ENCODE results near the gene GLIS1. TPM values are rescaled to one million over a fixed set of nuclear protein-coding genes. Genes with fewer than 3 reads are reported as not detected.

Gene GLIS1
- polyA plus RNA-seq, 3 donors from 2014 or later: not detected

GRCh38 chr1:53733447-53733931 is 5.5 kb downstream of the GLIS1 start:
- no peak overlapping the region for H3K4me3 Mint-ChIP-seq
- no peaks in the 10 kb centered on the region for H3K4me1 Mint-ChIP-seq
- DNase-seq: no peak
- peaks cover 1 to 21% (median 4%) of the 10 kb centered on the region in 3 donors for H3K27me3 Mint-ChIP-seq (ENCODE audit: low read depth in 3 of 3)
- no peaks in the 10 kb centered on the region for H3K36me3 Mint-ChIP-seq
- H3K27ac Mint-ChIP-seq: no peak overlapping the region
- no peaks in the 10 kb centered on the region for H3K9me3 Mint-ChIP-seq

- Mint-ChIP-seq H3K4me1 (no peaks in the 10 kb centered on the region), H3K27ac (no peak overlapping the region), H3K9me3 (no peaks in the 10 kb centered on the region), H3K27me3 (ENCODE audit: low read depth in 3 of 3) (peaks cover 1 to 21% (median 4%) of the 10 kb centered on the region in 3 donors), H3K4me3 (no peak overlapping the region), H3K36me3 (no peaks in the 10 kb centered on the region)
- DNase-seq: no peak
Measured at GRCh38 chr1:53732912-53733317, 6.0 kb downstream of the GLIS1 start.

- H3K9me3 Mint-ChIP-seq: no peaks in the 10 kb centered on the region
Measured at GRCh38 chr1:53732409-53732808, 6.6 kb downstream of the GLIS1 start.

GRCh38 chr1:53731779-53732305 is 7.1 kb downstream of the GLIS1 start:
- H3K9me3 Mint-ChIP-seq: no peaks in the 10 kb centered on the region
- H3K4me1 Mint-ChIP-seq: no peaks in the 10 kb centered on the region
- H3K27me3 Mint-ChIP-seq (ENCODE audit: low read depth in 3 of 3): peaks cover 1 to 17% (median 4%) of the 10 kb centered on the region in 3 donors
- H3K36me3 Mint-ChIP-seq: no peaks in the 10 kb centered on the region
- no peak overlapping the region for H3K27ac Mint-ChIP-seq
- no peak overlapping the region for H3K4me3 Mint-ChIP-seq
- no peak for DNase-seq

More at GRCh38 chr1:53732409-53732808, 6.6 kb downstream of the GLIS1 start:
- DNase-seq: no peak
- H3K27me3 Mint-ChIP-seq (ENCODE audit: low read depth in 3 of 3): peaks cover 1 to 19% (median 4%) of the 10 kb centered on the region in 3 donors
- no peaks in the 10 kb centered on the region for H3K4me1 Mint-ChIP-seq
- H3K4me3 Mint-ChIP-seq: no peak overlapping the region
- H3K27ac Mint-ChIP-seq: no peak overlapping the region
- no peaks in the 10 kb centered on the region for H3K36me3 Mint-ChIP-seq

- H3K9me3 Mint-ChIP-seq: no peaks in the 10 kb centered on the region
- no peak overlapping the region for H3K4me3 Mint-ChIP-seq
- peaks cover 1 to 14% (median 4%) of the 10 kb centered on the region in 3 donors for H3K27me3 Mint-ChIP-seq (ENCODE audit: low read depth in 3 of 3)
- no peak for DNase-seq
- no peaks in the 10 kb centered on the region for H3K4me1 Mint-ChIP-seq
- no peaks in the 10 kb centered on the region for H3K36me3 Mint-ChIP-seq
- no peak overlapping the region for H3K27ac Mint-ChIP-seq
Measured at GRCh38 chr1:53731043-53731600, 7.8 kb downstream of the GLIS1 start.

- Mint-ChIP-seq H3K27ac (no peak overlapping the region), H3K4me1 (no peaks in the 10 kb centered on the region), H3K27me3 (ENCODE audit: low read depth in 3 of 3) (peaks cover 1 to 7% (median 4%) of the 10 kb centered on the region in 3 donors), H3K9me3 (no peaks in the 10 kb centered on the region), H3K36me3 (no peaks in the 10 kb centered on the region), H3K4me3 (no peak overlapping the region)
- DNase-seq: no peak
Measured at GRCh38 chr1:53730224-53730865, 8.6 kb downstream of the GLIS1 start.

GRCh38 chr1:53729456-53730223 is 9.3 kb downstream of the GLIS1 start:
- no peak for DNase-seq
- Mint-ChIP-seq H3K4me1 (no peaks in the 10 kb centered on the region), H3K9me3 (no peaks in the 10 kb centered on the region), H3K4me3 (no peak overlapping the region), H3K27me3 (ENCODE audit: low read depth in 3 of 3) (peaks cover 1 to 6% (median 4%) of the 10 kb centered on the region in 3 donors), H3K36me3 (no peaks in the 10 kb centered on the region), H3K27ac (no peak overlapping the region)

GRCh38 chr1:53728702-53729455 is 10.1 kb downstream of the GLIS1 start:
- H3K4me1 Mint-ChIP-seq: no peaks in the 10 kb centered on the region
- H3K9me3 Mint-ChIP-seq: no peaks in the 10 kb centered on the region
- H3K4me3 Mint-ChIP-seq: no peak overlapping the region
- H3K27ac Mint-ChIP-seq: no peak overlapping the region
- H3K36me3 Mint-ChIP-seq: no peaks in the 10 kb centered on the region
- no peak for DNase-seq
- peaks cover 1 to 4% (median 4%) of the 10 kb centered on the region in 3 donors for H3K27me3 Mint-ChIP-seq (ENCODE audit: low read depth in 3 of 3)

GRCh38 chr1:53728196-53728595 is 10.8 kb downstream of the GLIS1 start:
- Mint-ChIP-seq H3K9me3 (no peaks in the 10 kb centered on the region), H3K4me1 (no peaks in the 10 kb centered on the region), H3K27me3 (ENCODE audit: low read depth in 3 of 3) (peaks cover 1 to 3% (median 2%) of the 10 kb centered on the region in 3 donors), H3K36me3 (no peaks in the 10 kb centered on the region), H3K27ac (no peak overlapping the region), H3K4me3 (no peak overlapping the region)
- no peak for DNase-seq

GRCh38 chr1:53727461-53728092 is 11.4 kb downstream of the GLIS1 start:
- no peak overlapping the region for H3K27ac Mint-ChIP-seq
- no peak for DNase-seq
- no peak overlapping the region for H3K4me3 Mint-ChIP-seq
- H3K27me3 Mint-ChIP-seq (ENCODE audit: low read depth in 3 of 3): peaks cover 0 to 2% (median 0%) of the 10 kb centered on the region in 3 donors
- no peaks in the 10 kb centered on the region for H3K36me3 Mint-ChIP-seq
- H3K4me1 Mint-ChIP-seq: no peaks in the 10 kb centered on the region
- H3K9me3 Mint-ChIP-seq: no peaks in the 10 kb centered on the region

GRCh38 chr1:53726009-53726600 is 12.9 kb downstream of the GLIS1 start:
- Mint-ChIP-seq H3K27me3 (ENCODE audit: low read depth in 3 of 3) (peaks cover 0 to 2% (median 0%) of the 10 kb centered on the region in 3 donors), H3K4me1 (no peaks in the 10 kb centered on the region), H3K27ac (no peak overlapping the region), H3K9me3 (no peaks in the 10 kb centered on the region), H3K4me3 (no peak overlapping the region), H3K36me3 (no peaks in the 10 kb centered on the region)
- DNase-seq: no peak

GRCh38 chr1:53725238-53725689 is 13.7 kb downstream of the GLIS1 start:
- no peaks in the 10 kb centered on the region for H3K4me1 Mint-ChIP-seq
- no peak overlapping the region for H3K4me3 Mint-ChIP-seq
- DNase-seq: no peak
- H3K27me3 Mint-ChIP-seq (ENCODE audit: low read depth in 3 of 3): peaks cover 0 to 2% (median 0%) of the 10 kb centered on the region in 3 donors
- H3K27ac Mint-ChIP-seq: no peak overlapping the region
- H3K36me3 Mint-ChIP-seq: no peaks in the 10 kb centered on the region
- H3K9me3 Mint-ChIP-seq: no peaks in the 10 kb centered on the region

- no peaks in the 10 kb centered on the region for H3K4me1 Mint-ChIP-seq
- no peaks in the 10 kb centered on the region for H3K36me3 Mint-ChIP-seq
- H3K4me3 Mint-ChIP-seq: no peak overlapping the region
- no peaks in the 10 kb centered on the region for H3K9me3 Mint-ChIP-seq
- no peak for DNase-seq
- H3K27me3 Mint-ChIP-seq (ENCODE audit: low read depth in 3 of 3): peaks cover 1 to 3% (median 3%) of the 10 kb centered on the region in 3 donors
- no peak overlapping the region for H3K27ac Mint-ChIP-seq
Measured at GRCh38 chr1:53722025-53722424, 16.9 kb downstream of the GLIS1 start.
